IMR-90 (cell line): ENCODE measurements around the gene MTX3. TPM values are rescaled to one million over a fixed set of nuclear protein-coding genes. Genes with fewer than 3 reads are reported as not detected.

Source experiments
- ATAC-seq: fragments of 200-7000 bp; cut with Tn5 transposase; 2 replicates; pipeline ENCODE4 v1.9.1; 2020; ENCODE audit warnings: low read depth, mild to moderate bottlenecking, moderate library complexity
- BruUV-seq: library from RNA; stranded (reverse); fragments of 400-500 nt; replicated peaks from 2 replicates; lab custom pipeline; 2021; lab: Mats Ljungman, UMichigan
- CTCF ChIA-PET: fragments of 300-600 bp; formaldehyde crosslinking; extraction: SDS; loops from one replicate; lab custom pipeline; 2021; ENCODE audit warnings: antibody characterized with exemption; lab: Yijun Ruan, JAX
- POLR2A ChIA-PET: fragments of 300-600 bp; sonication (Branson Sonifier 250); formaldehyde crosslinking; loops from one replicate; lab custom pipeline; 2022; ENCODE audit warnings: antibody characterized with exemption; ENCODE audit not compliant: unreplicated experiment; lab: Charles Lee
- DNase-seq: peaks from one replicate; pipeline ENCODE4 v3.0.0; 2013
- H2AFZ ChIP-seq: replicated peaks from 2 replicates; pipeline ENCODE3; 2013; ENCODE audit warnings: low read length, mild to moderate bottlenecking; ENCODE audit not compliant: poor library complexity
- H2AK5ac ChIP-seq: 2 replicates; pipeline ENCODE4 v1.6.1; 2013; ENCODE audit warnings: low read depth, low read length, inconsistent platforms
- H2AK9ac ChIP-seq: replicated peaks from 2 replicates; pipeline ENCODE3; 2013; ENCODE audit warnings: mild to moderate bottlenecking, low read depth, low read length, moderate library complexity; ENCODE audit not compliant: poor library complexity
- H2BK120ac ChIP-seq: 2 replicates; pipeline ENCODE4 v1.6.1; 2013; ENCODE audit warnings: low read depth, low read length, inconsistent platforms
- H2BK15ac ChIP-seq: 3 replicates; pipeline ENCODE4 v1.6.1; 2013; ENCODE audit warnings: low read depth, low read length, inconsistent platforms
- H2BK20ac ChIP-seq: 2 replicates; pipeline ENCODE4 v1.6.1; 2013; ENCODE audit warnings: low read depth, mild to moderate bottlenecking, inconsistent platforms, low read length, moderate library complexity
- H2BK5ac ChIP-seq: 2 replicates; pipeline ENCODE4 v1.6.1; 2013; ENCODE audit warnings: mild to moderate bottlenecking, low read depth, low read length, inconsistent platforms; ENCODE audit not compliant: poor library complexity, severe bottlenecking
- H3K14ac ChIP-seq: replicated peaks from 2 replicates; pipeline ENCODE4 v1.6.1; 2013; ENCODE audit warnings: low read depth, low read length, inconsistent platforms
- H3K18ac ChIP-seq: 2 replicates; pipeline ENCODE4 v1.6.1; 2013; ENCODE audit warnings: low read depth, low read length, control low read depth
- H3K23ac ChIP-seq: 2 replicates; pipeline ENCODE4 v1.6.1; 2013; ENCODE audit warnings: low read depth, low read length, inconsistent platforms
- H3K27ac ChIP-seq: 2 replicates; pipeline ENCODE4 v1.5.1; 2013; ENCODE audit warnings: mild to moderate bottlenecking, control low read depth, low read length; ENCODE audit not compliant: insufficient read depth
- H3K27me3 ChIP-seq: 2 replicates; pipeline ENCODE4 v1.6.1; 2013; ENCODE audit warnings: low read length; ENCODE audit not compliant: control insufficient read depth, insufficient read depth
- H3K36me3 ChIP-seq: 2 replicates; pipeline ENCODE4 v1.6.1; 2013; ENCODE audit warnings: low read length, mixed read lengths; ENCODE audit not compliant: control insufficient read depth, insufficient read depth
- H3K4ac ChIP-seq: 2 replicates; pipeline ENCODE4 v1.6.1; 2013; ENCODE audit warnings: low read depth, low read length, inconsistent platforms
- H3K4me1 ChIP-seq: 2 replicates; pipeline ENCODE4 v1.6.1; 2013; ENCODE audit warnings: low read length, mixed read lengths; ENCODE audit not compliant: control insufficient read depth, insufficient read depth
- H3K4me2 ChIP-seq: 2 replicates; pipeline ENCODE4 v1.6.1; 2013; ENCODE audit warnings: low read depth, mild to moderate bottlenecking, control low read depth, low read length, moderate library complexity
- H3K4me3 ChIP-seq: 2 replicates; pipeline ENCODE4 v1.5.1; 2013; ENCODE audit warnings: low read depth, mild to moderate bottlenecking, control low read depth, low read length, moderate library complexity; ENCODE audit not compliant: insufficient read depth
- H3K56ac ChIP-seq: 2 replicates; pipeline ENCODE4 v1.6.1; 2013; ENCODE audit warnings: low read length, inconsistent platforms; ENCODE audit not compliant: insufficient read depth; ENCODE audit errors: extremely low read depth
- H3K79me1 ChIP-seq, 2 experiments: 2 replicates each; pipeline ENCODE4 v1.6.1; 2013; ENCODE audit warnings: low read length in 2 of 2, inconsistent platforms in 1 of 2, low read depth in 1 of 2
- H3K9ac ChIP-seq: 2 replicates; pipeline ENCODE4 v1.6.1; 2013; ENCODE audit warnings: low read depth, low read length, control low read depth
- H3K9me1 ChIP-seq: 2 replicates; pipeline ENCODE4 v1.6.1; 2013; ENCODE audit warnings: low read length, inconsistent platforms; ENCODE audit not compliant: insufficient read depth
- H3K9me3 ChIP-seq: 2 replicates; pipeline ENCODE4 v1.6.1; 2013; ENCODE audit warnings: low read length; ENCODE audit not compliant: control insufficient read depth, insufficient read depth
- H4K20me1 ChIP-seq: 2 replicates; pipeline ENCODE4 v1.6.1; 2013; ENCODE audit warnings: low read length, inconsistent platforms; ENCODE audit not compliant: insufficient read depth
- H4K5ac ChIP-seq: 2 replicates; pipeline ENCODE4 v1.6.1; 2013; ENCODE audit warnings: mild to moderate bottlenecking, low read depth, low read length, control low read depth
- H4K8ac ChIP-seq, 2 experiments: 2 replicates each; pipeline ENCODE4 v1.6.1; 2013; ENCODE audit warnings: low read depth in 2 of 2, low read length in 2 of 2, control low read depth in 1 of 2, inconsistent platforms in 1 of 2
- H4K91ac ChIP-seq: 2 replicates; pipeline ENCODE4 v1.6.1; 2013; ENCODE audit warnings: low read depth, low read length, inconsistent platforms; ENCODE audit not compliant: insufficient read depth
- CEBPB ChIP-seq: IDR thresholded peaks from 2 replicates; pipeline ENCODE4 v1.6.1; 2012; ENCODE audit warnings: low read depth, low read length, improper control_type of control experiment
- CHD1 ChIP-seq: IDR thresholded peaks from 2 replicates; pipeline ENCODE4 v1.6.1; 2012; ENCODE audit warnings: low read depth, low read length, improper control_type of control experiment
- FOS ChIP-seq: fragments of 150-350 bp; IDR thresholded peaks from 2 replicates; pipeline ENCODE4 v1.6.1; 2016; ENCODE audit warnings: low read depth, low read length
- MAFK ChIP-seq: IDR thresholded peaks from 2 replicates; pipeline ENCODE4 v1.6.1; 2012; ENCODE audit warnings: low read depth, low read length, improper control_type of control experiment
- RCOR1 ChIP-seq: IDR thresholded peaks from 2 replicates; pipeline ENCODE4 v1.6.1; 2012; ENCODE audit warnings: mild to moderate bottlenecking, low read length, improper control_type of control experiment; ENCODE audit not compliant: insufficient replicate concordance
- RFX5 ChIP-seq: IDR thresholded peaks from 2 replicates; pipeline ENCODE4 v1.8.0; 2012; ENCODE audit warnings: low read depth, mild to moderate bottlenecking, low read length, moderate library complexity
- SMC3 ChIP-seq: fragments of 150-350 bp; IDR thresholded peaks from 2 replicates; pipeline ENCODE4 v1.6.1; 2016; ENCODE audit warnings: low read depth, mild to moderate bottlenecking, antibody characterized with exemption, low read length, moderate library complexity
- WGBS, 2 experiments: methylation state at CpG; one replicate each; pipeline versions ENCODE4 v1.1.5 to v1.1.7; 2013; ENCODE audit warnings: missing lambda C conversion rate in 2 of 2; ENCODE audit not compliant: insufficient read length in 1 of 2; ENCODE audit errors: extremely low coverage in 2 of 2; 5-methylcytosine and 5-hydroxymethylcytosine counted together
- dilution Hi-C: fragments of 300-500 bp; cut with HindIII; formaldehyde crosslinking; loops from one replicate; pipeline ENCODE4 v1.14.3; 2018; ENCODE audit warnings: low sequenced_read_pairs; ENCODE audit not compliant: unreplicated experiment
- in situ Hi-C: fragments of 300-500 bp; cut with MboI; formaldehyde crosslinking; loops from 3 replicates; pipeline ENCODE4 v1.14.3; 2019; ENCODE audit warnings: low sequenced_read_pairs, inconsistent platforms, mixed read lengths
- intact Hi-C: fragments of 100-400 bp; cut with micrococcal nuclease; formaldehyde crosslinking; loops from 2 replicates; pipeline ENCODE4 v1.10.0; 2022
- polyA plus RNA-seq, 3 experiments: library from polyadenylated mRNA; depleted of rRNA; stranded (reverse); fragments of >200 nt; gene quantifications; 2 replicates each; pipeline ENCODE4 v1.2.3, GENCODE V29; 2012; ENCODE audit warnings: low replicate concordance in 1 of 3
- total RNA-seq: library from RNA; depleted of rRNA; stranded (reverse); fragments of >200 nt; gene quantifications from 2 replicates; pipeline ENCODE4 v1.2.3, GENCODE V29; 2012
- TF ChIP-seq, protein P1 (sequence below): conservative IDR thresholded peaks from 2 replicates; pipeline ENCODE4 v1.5.1; 2012; ENCODE audit warnings: mild to moderate bottlenecking, low read depth, low read length, improper control_type of control experiment

Gene MTX3
- total and polyA plus RNA-seq, 2 of the 4 experiments (the other 2 are of a cell fraction), result 6.6 to 12.7 TPM

DNA sequence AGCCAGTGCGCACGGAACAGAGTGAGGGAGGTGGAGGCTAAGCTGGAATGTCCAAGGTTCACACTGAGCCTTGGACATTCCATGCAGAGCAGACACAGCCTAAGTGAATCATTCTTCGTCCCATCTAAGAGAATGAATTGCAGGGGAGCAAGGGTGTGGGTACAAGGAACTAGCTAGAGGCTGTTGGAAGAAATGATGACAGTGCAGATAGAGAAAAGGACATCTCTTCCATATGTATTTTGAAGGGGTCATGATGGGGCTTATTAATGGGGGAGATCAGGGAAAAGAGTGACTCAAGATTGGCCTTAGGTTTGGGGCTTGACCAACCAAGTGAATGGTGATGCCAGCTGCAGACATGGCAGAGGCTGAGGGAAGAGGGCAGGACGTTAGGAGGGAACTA is 59.2 kb downstream of the MTX3 start (continued):
- TF ChIP-seq SMC3, result no peak
- no peak for TF ChIP-seq CEBPB
- no peak for TF ChIP-seq RCOR1
- TF ChIP-seq MAFK, result no peak
- TF ChIP-seq FOS, result no peak
- no peak for TF ChIP-seq RFX5
- no peak for TF ChIP-seq CHD1

DNA sequence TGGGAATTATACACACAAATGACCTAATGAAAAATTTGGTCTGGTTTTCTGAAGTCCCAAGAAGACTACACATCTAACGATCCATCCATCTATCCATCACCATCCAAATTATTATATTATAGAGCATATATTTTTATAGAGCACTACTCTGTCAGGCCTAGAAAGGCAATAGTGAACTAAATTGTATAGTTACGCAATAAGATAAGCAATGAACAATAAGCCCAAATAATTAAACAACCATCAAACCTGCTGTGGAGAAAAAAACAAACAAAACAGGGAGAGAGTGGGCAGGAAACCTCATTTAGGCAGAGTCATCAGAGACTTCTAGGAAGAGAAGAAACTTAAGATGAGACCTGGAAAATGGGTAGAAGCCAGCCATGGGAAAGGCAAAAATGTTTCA is 59.7 kb downstream of the MTX3 start:
- H3K9me1 ChIP-seq, result no peaks in the 10 kb centered on the region
- no peak overlapping the region for H3K4ac ChIP-seq
- H4K8ac ChIP-seq, result no peak overlapping the region
- no peak overlapping the region for H4K5ac ChIP-seq
- dilution Hi-C loops, result no loop called here
- H3K4me2 ChIP-seq, result no peak overlapping the region
- H4K20me1 ChIP-seq, result no peaks in the 10 kb centered on the region
- H2BK20ac ChIP-seq, result no peak overlapping the region
- no peak for ATAC-seq
- no peak overlapping the region for H3K14ac ChIP-seq
- TF ChIP-seq, protein P1, sequence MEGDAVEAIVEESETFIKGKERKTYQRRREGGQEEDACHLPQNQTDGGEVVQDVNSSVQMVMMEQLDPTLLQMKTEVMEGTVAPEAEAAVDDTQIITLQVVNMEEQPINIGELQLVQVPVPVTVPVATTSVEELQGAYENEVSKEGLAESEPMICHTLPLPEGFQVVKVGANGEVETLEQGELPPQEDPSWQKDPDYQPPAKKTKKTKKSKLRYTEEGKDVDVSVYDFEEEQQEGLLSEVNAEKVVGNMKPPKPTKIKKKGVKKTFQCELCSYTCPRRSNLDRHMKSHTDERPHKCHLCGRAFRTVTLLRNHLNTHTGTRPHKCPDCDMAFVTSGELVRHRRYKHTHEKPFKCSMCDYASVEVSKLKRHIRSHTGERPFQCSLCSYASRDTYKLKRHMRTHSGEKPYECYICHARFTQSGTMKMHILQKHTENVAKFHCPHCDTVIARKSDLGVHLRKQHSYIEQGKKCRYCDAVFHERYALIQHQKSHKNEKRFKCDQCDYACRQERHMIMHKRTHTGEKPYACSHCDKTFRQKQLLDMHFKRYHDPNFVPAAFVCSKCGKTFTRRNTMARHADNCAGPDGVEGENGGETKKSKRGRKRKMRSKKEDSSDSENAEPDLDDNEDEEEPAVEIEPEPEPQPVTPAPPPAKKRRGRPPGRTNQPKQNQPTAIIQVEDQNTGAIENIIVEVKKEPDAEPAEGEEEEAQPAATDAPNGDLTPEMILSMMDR, result no peak
- peak; percentile 83 for TF ChIP-seq CEBPB
- TF ChIP-seq CHD1, result no peak
- H2AFZ ChIP-seq, result no peak overlapping the region
- no peaks in the 10 kb centered on the region for H3K79me1 ChIP-seq
- POLR2A ChIA-PET, result no interaction called here
- no peaks in the 10 kb centered on the region for H3K4me1 ChIP-seq
- no peak overlapping the region for H3K23ac ChIP-seq
- no peak overlapping the region for H3K18ac ChIP-seq
- no peaks in the 10 kb centered on the region for H3K36me3 ChIP-seq
- H2BK15ac ChIP-seq, result no peak overlapping the region
- peaks cover 16% of the 10 kb centered on the region for H3K27me3 ChIP-seq
- no peak overlapping the region for H3K9ac ChIP-seq
- H2AK5ac ChIP-seq, result no peak overlapping the region
- H2BK120ac ChIP-seq, result no peak overlapping the region
- no peak for DNase-seq
- in situ Hi-C loops, result no loop called here
- H3K4me3 ChIP-seq, result no peak overlapping the region
- CTCF ChIA-PET, result no interaction called here
- H3K56ac ChIP-seq, result no peak overlapping the region
- no peak overlapping the region for H2BK5ac ChIP-seq
- H3K27ac ChIP-seq, result no peak overlapping the region
- H3K9me3 ChIP-seq, result no peaks in the 10 kb centered on the region
- intact Hi-C loops, result no loop called here
- no CpG with 5 or more reads among the region's 2 CpGs for WGBS, 2 experiments
- no peak overlapping the region for H2AK9ac ChIP-seq
- BruUV-seq, result no TSS peak
- H4K91ac ChIP-seq, result no peak overlapping the region
